ENCODE results near the gene ARX. TPM values are rescaled to one million over a fixed set of nuclear protein-coding genes. Genes with fewer than 3 reads are reported as not detected.

Gene ARX
- total and polyA plus RNA-seq, 9 of the 15 experiments (the other 6 are each of a cell fraction or from before 2014, with no cell fraction given): 0.03 TPM; not detected in 8

GRCh38 chrX:24985120-24985519 lies 30.6 kb downstream of the ARX start:
- 50% methylated on average over 1 of the region's 1 CpG for whole genome bisulfite sequencing (ENCODE audit: insufficient coverage, low coverage, missing lambda C conversion rate)
- Histone ChIP-seq H3K4me3 (no peak overlapping the region), H3K4me2 (ENCODE audit: insufficient read depth, low read length) (no peak overlapping the region), H3K36me3 (ENCODE audit: control insufficient read depth, insufficient read depth, low read length) (peaks cover 13% of the 10 kb centered on the region; the same call in 2 of the 3 replicates), H3K27ac (ENCODE audit: extremely low read depth, low read depth, low read length) (no peak overlapping the region), H3K9me1 (ENCODE audit: control insufficient read depth, insufficient read depth, low read length) (no peaks in the 10 kb centered on the region), H3K9ac (ENCODE audit: insufficient read depth in 1 of 2, low read depth in 2 of 2, low read length in 2 of 2) (no peak overlapping the region), H3K79me2 (ENCODE audit: control insufficient read depth, insufficient read depth, low read length) (no peaks in the 10 kb centered on the region), H2AFZ (ENCODE audit: low read depth, low read length) (no peak overlapping the region), H3K9me3 (replicated peaks; ENCODE audit: control insufficient read depth, insufficient read depth, low read depth, low read length) (no peaks in the 10 kb centered on the region), H4K20me1 (replicated peaks; ENCODE audit: control insufficient read depth, insufficient read depth, low read length) (no peaks in the 10 kb centered on the region), H3K4me1 (replicated peaks in 1 of 2; ENCODE audit: control insufficient read depth in 2 of 2, insufficient read depth in 2 of 2, low read length in 2 of 2) (no peaks in the 10 kb centered on the region), H3K27me3 (ENCODE audit: control insufficient read depth in 2 of 2, insufficient read depth in 2 of 2, low read length in 2 of 2) (no peaks in the 10 kb centered on the region)
- no peak for DNase-seq (ENCODE audit: extremely low read depth in 1 of 4, low spot score in 3 of 4)
- no peak for FAIRE-seq
- CTCF ChIA-PET (ENCODE audit: low intra/inter-chr PET ratio): no interaction called here
- ATAC-seq: no peak
- POLR2A ChIA-PET: no interaction called here
- intact Hi-C loops (cut with micrococcal nuclease) (no loop called here), in situ Hi-C loops (cut with MboI) (no loop called here)
- BruUV-seq (replicated peaks): no TSS peak
- no peak for TF ChIP-seq NFIX (CRISPR knock-in tag; IDR thresholded peaks at IDR 0.05; ENCODE audit: low read depth)
- peak; percentile 88 for TF ChIP-seq ZBTB40 (IDR thresholded peaks at IDR 0.05)
- TF ChIP-seq ZBTB40 (CRISPR knock-in tag; IDR thresholded peaks at IDR 0.05): peak; percentile 73
- TF ChIP-seq CREB3 (tag; conservative IDR thresholded peaks at IDR 0.05; ENCODE audit: low read depth): no peak
- TF ChIP-seq ERF (CRISPR knock-in tag; IDR thresholded peaks at IDR 0.05): no peak
- TF ChIP-seq BDP1 (IDR thresholded peaks at IDR 0.05; ENCODE audit: insufficient read depth, insufficient read length): no peak
